ENCODE measurements around the gene IBSP.

- TF ChIP-seq CTCF (conservative IDR thresholded peaks at IDR 0.05) (no peak), EZH2 (IDR thresholded peaks at IDR 0.05; ENCODE audit: low read depth) (no peak)
Measured at GRCh38 chr4:87781569-87781968, 17.8 kb upstream of the IBSP start.
